Measurements from ENCODE around the gene TBC1D4.
"Not testable (repeated sequence)": the region's sequence is repeated elsewhere in the genome, so short reads cannot be mapped to it uniquely, and the experiment has no call there.

Gene TBC1D4

DNA sequence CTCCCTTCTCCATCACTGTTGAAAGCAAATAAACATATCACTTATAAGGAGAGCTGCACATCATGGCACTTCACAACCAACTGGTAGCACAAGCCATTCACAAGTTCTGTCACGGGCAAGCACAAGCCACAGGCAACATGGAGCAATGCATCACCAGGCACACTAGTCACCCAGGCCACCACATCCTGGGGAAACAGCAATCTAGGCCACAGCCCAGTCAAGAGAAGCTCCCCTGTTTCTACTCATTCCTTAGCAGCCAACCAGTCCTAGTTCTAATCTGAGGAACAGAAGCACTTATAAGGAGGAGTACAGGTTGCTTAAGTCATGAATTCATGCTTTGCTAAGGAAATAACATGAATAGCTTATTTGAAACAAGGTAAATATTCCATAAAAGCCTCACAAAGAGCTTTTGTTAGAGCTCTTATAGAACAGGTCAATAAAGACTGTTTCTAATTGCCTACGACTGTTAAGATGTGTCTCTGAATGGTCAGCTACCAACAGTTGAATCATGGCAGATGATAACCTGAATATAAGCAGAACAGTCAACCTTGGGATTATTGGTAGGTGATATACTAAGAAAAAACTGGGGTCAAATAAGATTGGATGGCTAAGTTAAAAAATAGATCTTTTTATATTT, 169.0 kb downstream of the TBC1D4 start:
- peak in 1 of 2 donors; percentile 44 for DNase-seq

DNA sequence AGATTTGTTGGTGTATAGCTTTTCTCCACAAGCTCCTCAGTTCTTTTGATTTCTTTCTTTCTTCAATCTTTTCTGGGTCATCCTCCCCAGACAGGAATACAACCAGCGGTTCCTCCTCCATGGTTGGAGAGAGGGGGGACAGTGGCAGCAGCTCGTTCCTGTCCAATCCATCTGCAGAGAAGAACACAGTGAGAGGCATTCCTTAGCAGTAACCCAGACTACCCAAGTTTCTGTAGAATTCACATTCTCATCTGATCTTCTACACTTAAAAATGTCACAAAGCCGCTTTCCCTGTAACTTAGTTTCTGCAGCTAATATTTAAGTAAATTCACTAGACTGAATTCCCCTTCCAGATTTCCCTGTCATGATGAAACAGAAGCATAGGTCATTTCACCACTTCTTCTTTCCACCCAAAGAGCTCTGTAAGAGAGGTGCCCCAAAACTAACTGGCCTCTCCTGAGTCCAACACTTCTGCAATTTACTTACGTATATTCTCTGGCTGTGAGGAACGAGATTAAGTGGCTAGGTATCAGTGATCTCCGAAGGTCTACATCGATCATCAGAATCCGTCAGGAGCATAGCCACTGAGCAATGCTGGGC, 171.9 kb downstream of the TBC1D4 start:
- no peak for DNase-seq

DNA sequence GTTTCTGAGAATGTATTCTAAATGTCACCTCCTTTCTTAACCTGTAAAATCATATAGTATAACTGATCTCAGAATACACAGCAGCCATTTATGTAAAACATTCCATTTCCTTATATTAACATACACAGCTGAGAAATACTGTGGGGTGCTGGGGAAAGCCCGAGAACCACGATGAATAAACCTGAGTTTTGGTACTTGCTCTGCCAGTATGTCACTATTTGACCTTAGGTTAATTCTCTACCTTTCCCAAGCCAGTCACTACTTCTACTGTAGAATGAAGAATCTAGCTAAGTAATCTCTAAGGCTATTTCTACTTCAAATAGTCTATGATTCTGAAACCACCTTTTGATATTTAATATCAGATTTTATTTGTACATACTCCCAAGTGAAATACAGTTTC, 173.7 kb downstream of the TBC1D4 start:
- no peak for DNase-seq

DNA sequence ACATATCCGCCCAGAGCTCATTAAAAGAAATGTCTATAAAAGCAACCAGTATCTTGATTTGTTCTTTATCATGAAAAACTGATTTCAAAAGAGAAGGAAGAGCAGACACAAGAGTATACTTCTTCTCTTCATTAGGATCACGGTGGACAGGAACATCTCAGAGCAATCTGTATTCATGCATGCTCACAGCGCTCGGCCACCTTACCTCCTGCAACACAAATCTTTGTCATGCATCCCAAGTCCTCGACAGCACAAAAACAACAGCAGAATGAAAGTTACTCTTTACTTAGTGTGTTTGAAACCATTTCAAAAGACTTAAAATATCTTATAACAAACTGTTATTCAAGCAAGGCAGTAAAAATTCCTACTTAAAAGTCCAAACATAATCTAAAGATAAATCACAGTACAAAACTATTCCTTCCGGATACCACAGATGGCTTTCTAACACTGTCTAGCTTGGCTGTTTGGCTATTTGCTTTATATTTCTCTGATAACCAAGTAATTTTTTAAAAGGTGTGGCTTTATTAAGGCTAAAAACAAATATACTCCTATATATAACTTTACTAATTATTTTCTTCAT, 174.5 kb downstream of the TBC1D4 start:
- no peak for DNase-seq

DNA sequence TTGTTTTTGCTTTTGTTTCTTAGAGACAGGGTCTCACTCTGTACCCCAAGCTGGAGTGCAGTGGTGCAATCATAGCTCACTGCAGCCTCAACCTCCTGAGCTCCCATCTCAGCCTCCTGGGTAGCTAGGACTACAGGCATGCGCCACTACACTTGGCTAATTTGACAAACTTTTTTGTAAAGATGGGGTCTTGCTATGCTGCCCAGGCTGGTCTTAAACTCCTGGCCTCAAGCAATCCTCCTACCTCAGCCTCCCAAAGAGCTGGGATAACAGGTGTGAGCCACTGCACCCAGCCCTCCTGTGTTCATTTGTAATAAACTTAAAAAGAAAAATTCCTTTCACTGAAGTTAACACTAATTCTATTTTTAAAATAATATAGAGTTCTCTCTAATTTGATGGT, 175.0 kb downstream of the TBC1D4 start:
- not testable (repeated sequence) for DNase-seq

DNA sequence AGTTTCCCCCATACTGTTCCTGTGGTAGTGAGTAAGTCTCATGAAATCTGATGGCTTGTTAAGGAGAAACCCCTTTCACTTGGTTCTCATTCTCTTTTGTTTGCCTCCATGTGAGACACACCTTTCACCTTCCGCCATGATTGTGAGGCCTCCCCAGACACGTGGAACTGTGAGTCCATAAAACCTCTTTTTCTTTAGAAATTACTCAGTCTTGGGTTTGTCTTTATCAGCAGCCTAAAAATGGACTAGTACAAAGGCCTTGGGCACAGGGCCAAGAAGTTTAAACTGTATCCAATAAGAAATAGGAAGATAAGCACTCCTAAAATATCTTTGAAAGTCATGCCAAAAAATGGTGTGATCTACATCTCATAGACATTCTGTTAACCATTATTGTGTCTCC, 176.9 kb downstream of the TBC1D4 start:
- DNase-seq: no peak

DNA sequence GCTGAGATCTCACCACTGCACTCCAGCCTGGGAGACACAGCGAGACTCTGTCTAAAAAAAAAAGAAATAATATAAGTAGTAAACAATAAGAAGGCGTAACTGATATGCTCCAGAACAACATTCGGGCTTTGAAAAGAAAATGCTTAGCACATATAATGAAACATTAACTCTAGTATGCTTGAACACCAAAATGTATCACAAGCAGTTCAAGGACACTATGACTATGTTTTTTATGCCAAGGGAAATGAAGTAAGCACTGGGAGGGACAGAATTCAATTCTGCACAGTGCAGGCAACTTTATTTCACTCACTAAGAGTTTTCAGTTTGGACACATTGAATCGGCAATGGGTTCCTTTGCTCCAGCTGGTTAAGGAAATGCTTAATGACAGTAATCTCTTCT, 178.7 kb downstream of the TBC1D4 start:
- no peak for DNase-seq

DNA sequence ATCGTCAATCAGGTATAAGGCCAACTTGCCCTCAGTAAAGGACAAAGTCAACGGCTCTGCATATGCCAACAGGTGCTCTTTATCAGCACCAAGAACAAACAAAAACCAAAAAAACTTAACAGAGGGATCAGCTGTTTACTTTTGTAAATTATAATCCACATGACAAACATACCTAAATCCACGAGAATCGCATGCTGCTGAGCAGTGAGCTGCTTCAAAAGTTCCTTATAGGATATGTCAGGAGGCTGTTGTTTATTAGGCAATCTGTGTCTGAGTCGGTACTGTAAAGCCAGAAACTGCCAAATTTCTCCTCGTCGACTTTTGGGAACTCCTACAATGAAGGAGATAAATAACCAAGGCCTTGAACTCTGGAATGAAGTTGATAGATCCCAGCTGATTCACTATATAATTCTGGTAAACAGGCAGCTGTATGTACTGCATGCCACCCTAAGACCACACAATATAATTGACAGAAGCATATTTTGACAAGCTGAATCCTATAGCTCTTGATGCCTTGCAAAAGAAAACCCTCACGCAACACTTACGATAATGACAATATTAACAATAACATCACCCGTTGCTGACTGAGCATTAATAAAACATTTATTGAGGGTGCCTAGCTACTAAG, 179.8 kb downstream of the TBC1D4 start:
- no peak for DNase-seq

DNA sequence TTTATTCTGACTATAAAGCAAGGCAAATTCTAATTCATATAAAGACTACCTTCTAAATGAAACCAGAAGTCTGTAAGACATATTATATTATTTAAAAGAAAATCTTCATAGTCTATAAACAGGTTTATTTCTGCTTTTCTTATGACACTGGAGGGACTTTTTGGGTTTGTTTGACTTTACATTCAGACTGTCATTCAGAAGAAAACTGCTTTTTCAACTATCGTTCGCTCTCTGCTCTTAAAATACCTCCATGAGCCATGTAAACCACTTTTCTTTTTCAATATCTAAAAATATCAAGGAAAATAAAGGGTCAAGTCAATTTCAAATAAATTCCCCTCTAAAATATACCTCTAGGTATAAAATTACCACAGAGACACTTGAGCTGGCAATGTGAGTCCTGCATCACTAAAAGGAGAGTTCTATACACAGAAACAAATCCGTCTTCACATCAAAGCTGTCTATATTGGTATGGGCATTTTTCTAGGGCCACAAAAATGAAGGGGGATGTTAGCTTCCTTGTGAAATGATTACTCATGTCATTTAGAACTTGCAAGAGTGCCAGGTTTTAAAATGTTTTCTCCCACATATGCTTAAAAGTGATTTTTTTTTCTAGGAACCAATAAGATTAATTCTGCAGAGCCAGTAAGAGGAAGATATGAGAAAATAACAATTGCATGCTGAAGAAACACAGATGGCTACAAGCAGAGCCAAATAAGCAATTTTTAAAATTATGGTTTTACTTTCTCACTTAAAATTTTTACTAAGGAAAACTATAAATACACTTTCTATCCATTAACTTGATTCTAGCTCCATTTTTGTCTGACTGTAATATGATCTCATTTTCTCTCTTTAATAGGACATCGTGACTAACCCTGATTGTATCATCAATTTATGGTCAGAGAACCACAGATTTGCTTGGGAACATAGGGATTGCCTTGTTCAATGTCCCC, 181.8 kb downstream of the TBC1D4 start:
- DNase-seq: no peak

DNA sequence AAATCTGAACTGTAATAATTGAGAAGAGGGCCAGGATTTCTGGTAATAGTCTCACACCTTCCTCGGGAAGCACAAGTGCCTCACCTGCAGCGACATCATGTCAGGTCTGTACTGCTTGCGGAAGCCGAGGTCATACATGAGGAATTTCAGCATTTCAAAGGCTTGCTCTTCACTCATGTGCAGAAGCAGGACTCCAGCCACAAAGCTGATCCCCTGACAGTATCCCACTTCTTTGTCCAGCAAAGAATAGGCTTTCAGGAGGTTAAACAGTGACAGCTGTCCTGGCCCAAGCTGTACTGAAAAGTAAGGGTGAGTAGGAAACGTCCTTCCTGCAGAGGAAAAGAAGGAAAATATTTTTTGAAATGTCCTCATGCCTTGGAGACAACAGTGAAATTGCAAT, 182.7 kb downstream of the TBC1D4 start:
- DNase-seq: no peak

DNA sequence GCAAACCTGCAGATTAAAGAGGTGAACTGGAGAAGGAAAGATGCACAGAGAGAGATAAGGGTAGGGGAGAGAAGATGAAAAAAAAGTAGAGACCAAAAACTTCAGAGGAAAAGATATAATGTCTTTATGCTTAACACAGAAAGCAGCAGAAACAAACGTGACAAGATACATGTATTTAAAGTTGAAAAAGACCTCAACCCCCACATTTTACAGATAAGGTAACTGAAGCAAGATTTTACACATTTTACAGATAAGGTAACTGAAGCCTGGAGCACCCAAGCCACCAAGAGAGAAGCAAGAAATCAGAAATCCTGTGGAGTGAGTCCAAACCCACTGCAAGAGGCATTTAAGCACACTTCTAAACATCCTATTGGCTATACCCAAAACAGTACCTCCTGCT, 185.3 kb downstream of the TBC1D4 start:
- no peak for DNase-seq

DNA sequence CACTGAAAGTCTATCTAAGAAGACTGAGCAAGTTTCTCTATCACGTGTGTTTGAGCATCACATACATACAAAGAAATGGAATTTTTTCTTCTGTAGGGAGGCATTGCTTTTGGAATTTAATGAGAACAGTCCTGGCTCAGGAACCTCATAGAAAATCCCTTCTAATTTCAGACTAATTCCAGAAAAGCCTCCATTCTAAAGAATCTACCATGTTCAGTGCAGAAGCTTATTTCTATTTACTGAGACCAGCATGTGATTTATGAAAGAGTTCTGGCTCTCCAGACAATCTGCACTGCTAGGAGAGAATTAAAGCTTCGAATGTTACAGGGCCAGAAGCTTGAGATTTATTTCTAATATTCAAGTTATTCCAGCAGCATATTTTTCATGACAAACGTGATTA, 186.8 kb downstream of the TBC1D4 start:
- DNase-seq: no peak

DNA sequence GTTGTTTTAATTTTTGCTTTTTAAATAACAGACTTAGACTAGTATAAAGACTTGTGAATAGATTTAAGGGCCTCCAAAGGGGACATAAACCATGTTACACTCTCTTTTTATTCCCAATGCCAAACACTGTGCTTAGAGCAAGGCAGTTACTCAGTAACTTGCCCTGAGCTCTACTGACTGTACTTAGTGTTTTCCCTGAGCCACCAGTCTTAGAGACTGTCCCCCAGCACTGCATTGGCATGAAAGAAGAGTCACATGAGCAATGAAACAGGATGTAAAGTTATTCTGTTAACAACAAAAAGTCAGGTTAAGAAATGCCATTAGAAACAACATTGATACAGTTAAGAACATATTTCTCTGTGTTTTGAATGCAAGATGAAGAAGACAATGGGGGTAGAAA, 187.9 kb downstream of the TBC1D4 start:
- no peak for DNase-seq

DNA sequence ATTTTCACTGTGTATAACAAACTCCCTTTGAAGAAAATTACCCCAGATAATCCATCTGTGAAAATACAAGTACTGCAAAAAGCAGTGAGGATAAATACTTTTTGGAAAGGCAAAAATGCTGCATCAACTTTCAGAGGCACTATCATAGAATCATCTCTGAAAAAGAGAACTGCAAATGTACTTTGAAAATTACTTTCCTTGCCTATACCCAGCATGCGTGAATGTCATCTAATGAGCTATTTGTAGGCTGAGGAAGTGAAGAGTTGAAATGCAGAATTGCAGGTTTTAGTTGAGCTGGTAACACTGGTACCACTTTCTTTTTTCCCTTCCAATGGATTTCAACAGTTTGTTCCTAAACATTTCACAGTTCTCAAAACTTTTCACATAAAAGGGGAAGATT, 196.7 kb downstream of the TBC1D4 start:
- DNase-seq: no peak

DNA sequence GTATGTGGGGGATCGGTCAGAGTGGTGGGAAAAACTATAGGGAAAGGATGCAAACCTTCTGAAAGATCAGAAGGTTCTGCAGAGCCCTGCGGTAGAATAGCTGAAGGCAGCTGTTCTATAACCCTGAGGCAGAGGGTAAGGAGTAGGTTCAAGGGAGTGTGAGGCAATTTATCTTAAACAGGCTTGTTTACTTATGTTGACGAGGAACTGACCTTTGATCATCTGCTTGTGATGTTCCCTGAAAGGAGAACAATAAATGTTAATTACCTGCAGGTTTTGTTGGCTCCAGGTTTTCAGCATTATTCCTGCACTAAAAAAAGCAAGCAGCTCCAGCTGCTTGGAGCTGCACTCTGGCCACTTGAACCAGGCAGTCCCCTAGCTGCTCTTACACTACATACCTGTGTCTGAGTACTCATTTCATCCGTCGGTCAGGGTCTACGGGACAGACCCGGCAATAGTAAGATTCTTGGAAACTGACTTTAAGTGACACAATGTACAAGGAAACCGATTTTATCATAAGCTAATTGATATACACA, 202.1 kb downstream of the TBC1D4 start:
- no peak for DNase-seq

DNA sequence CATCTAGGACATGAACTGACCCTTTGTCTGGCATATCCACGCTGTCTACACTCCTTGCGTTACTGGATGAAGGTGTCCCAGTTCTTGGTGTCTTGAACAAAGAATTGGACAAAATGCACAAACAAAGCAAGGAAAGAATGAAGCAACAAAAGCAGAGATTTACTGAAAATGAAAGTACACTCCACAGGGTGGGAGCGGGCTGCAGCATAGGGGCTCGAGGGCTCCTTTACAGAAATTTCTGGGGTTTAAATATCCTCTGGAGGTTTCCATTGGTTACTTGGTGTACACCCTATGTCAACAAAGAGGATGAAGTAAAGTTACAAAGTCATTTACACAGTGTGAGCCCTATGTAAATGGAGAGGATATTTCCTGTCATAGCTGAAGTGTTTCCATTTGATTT, 208.3 kb downstream of the TBC1D4 start:
- not testable (repeated sequence) for DNase-seq

DNA sequence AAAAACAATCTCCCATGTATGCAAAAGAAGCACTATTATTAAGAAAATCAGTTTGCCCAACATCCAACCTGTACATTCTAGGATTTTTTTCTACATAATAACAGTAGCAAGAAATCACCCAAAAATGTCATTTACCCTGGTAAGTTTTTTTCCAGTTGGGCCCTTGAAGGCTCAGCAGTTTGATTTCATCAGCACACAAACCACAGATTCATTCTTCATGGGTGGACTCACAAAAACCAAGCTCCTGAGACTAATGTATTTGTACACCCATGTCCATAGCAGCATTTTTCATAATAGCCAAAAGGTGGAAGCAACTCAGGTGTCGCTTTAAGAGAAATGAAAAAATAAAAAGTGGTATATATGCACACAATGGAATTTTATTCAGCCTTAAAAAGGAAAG, 210.1 kb downstream of the TBC1D4 start:
- DNase-seq: no peak

DNA sequence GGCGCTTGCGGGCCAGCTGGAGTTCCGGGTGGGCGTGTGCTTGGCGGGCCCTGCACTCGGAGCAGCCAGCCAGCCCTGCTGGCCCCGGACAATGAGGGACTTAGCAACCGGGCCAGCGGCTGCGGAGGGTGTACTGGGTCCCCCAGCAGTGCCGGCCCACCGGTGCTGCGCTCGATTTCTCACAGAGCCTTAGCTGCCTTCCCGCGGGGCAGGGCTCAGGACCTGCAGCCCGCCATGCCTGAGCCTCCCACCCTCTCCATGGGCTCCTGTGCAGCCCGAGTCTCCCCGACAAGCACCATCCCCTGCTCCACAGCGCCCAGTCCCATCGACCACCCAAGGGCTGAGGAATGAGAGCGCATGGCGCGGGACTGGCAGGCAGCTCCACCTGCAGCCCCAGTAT, 213.5 kb downstream of the TBC1D4 start:
- not testable (repeated sequence) for DNase-seq

DNA sequence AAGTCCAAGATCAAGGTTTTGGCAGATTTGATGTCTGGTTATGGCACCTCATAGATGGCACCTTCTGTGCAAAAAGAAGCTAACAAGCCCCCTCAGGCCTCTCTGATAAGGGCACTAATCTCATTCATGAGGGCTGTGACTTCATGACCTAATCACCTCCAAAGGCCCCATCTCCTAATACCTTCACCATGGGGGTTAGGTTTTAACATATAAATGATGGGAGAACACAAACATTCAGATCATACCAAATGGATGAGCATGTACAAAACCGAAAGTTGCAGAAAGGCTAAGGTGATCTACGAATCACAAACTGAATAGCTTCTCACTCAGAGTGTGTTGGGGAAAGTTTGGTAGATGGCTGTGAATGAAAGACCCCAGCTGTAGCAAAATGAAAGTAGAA, 217.4 kb downstream of the TBC1D4 start:
- no peak for DNase-seq

DNA sequence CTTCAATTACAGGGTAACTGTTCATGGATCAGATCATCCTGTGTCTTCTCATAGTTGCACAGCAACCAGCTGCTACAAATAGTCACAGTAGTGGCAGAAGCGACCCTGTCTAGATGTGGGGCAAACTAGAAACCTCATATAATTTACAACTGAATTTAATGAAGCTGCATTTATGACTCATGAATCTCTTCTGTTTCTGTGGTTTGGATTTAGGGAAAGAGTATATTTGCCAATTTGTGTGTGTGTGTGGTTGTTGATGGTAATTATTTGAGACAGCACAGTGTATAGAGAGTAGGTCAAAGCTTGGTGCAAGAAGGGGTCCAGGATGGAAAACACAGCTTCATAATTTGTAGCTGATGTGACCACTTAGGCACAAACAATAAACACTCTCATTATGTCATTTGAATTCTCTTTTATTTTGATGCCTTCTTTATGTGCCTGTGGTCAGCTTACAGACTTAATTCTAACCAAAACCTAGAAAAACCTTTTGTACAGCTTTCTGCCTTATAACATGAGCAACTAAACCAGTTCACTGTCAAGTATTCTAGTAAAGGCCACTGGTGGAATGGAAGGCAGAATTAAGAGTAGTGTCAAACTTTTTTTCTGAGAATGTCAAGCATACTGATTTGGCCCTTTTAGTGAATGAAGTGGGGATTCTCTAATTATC, 218.1 kb downstream of the TBC1D4 start:
- no peak for DNase-seq

DNA sequence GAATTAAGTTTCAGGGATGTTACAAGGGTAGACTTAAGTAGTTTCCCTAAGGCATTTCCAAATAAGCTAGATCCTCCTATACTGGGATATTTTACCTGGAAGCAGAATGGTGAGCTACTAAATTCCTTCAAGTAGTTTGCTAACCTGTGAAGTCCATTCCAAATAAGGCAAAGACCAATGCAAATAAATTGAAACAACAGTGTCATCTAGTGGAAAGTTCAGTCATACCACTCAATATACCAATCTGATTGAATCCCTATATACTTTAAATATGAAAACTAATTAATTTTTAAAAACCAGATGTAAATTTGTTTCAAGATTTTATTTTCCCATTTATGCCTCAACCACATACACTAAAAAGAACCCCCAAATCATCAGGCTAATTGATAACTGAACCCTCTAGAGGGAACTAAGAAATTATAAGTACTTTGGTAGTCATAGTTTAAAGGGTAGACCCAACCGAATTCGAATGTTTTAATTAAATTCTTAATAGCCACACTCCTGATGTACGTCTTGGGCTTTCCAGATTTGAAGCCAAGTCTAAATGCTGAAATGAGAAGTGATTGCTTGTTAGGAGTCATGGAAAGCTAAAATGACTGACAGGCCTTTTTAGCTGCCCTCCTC, 223.7 kb downstream of the TBC1D4 start:
- DNase-seq: peak in 1 of 2 donors; percentile 35

DNA sequence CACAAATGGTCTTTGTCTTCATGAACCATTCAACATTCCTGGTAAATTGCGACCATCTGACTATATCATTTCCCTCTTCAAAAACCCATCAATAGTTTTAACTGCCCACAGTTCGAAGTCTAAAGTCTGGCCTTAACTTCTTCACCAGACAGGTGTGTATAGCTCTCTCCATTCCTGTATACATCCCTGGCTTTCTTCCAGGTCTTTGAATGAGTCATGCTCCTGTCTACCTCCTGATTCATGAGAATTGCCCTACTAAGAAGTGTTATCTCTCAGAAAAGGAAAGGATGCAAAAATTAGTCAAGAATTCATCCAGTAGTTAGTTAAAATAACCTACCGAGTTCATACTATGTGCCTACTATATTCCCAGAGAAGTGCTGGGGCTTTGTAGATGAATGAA, 225.0 kb downstream of the TBC1D4 start:
- DNase-seq: no peak
